Sigmoid colon (tissue), 7 donors: ENCODE results near the gene ALKBH6. TPM values are rescaled to one million over a fixed set of nuclear protein-coding genes. Genes with fewer than 3 reads are reported as not detected.
A peak's percentile ranks its signal among the peaks of the same experiment; 100 is the strongest.

Experiments
- DNase-seq: peaks from one replicate; pipeline ENCODE4 v3.0.0-alpha.2; 2019
- H3K27ac ChIP-seq, 4 donors: fragments of 200-600 bp; sonication (generic); one replicate each; pipeline ENCODE4 v1.5.1; 2016 to 2019; ENCODE audit warnings: mild to moderate bottlenecking in 1 of 4
- H3K27me3 ChIP-seq, 3 donors: fragments of 200-600 bp; sonication (generic); one replicate each; pipeline ENCODE4 v1.5.1; 2019; ENCODE audit warnings: mild to moderate bottlenecking in 1 of 3
- H3K36me3 ChIP-seq, 4 donors: fragments of 200-600 bp; sonication (generic); one replicate each; pipeline ENCODE4 v1.5.1; 2016 to 2019
- H3K4me1 ChIP-seq, 4 donors: fragments of 200-600 bp; sonication (generic); one replicate each; pipeline ENCODE4 v1.5.1; 2017 to 2019
- H3K4me3 ChIP-seq, 4 donors: fragments of 200-600 bp; sonication (generic); one replicate each; pipeline ENCODE4 v1.5.1; 2017 to 2019; ENCODE audit warnings: mild to moderate bottlenecking in 2 of 4, moderate library complexity in 1 of 4
- H3K9me3 ChIP-seq, 4 donors: fragments of 200-600 bp in 3 of 4; sonication (generic) in 3 of 4; one replicate each; pipeline versions ENCODE4 v1.5.1 to v1.6.1; 2013 to 2019
- CTCF ChIP-seq, 4 experiments: fragments of 450-650 bp in 3 of 4; fragments of 200-600 bp in 1 of 4; IDR thresholded peaks; one replicate each; pipeline ENCODE4 v1.5.1; 2016 to 2019; ENCODE audit warnings: antibody characterized with exemption in 4 of 4, mild to moderate bottlenecking in 3 of 4, moderate library complexity in 2 of 4
- EP300 ChIP-seq, 4 donors: sonication (generic); formaldehyde crosslinking; IDR thresholded peaks; one replicate each; pipeline ENCODE4 v1.6.1; 2017; ENCODE audit warnings: antibody characterized with exemption in 4 of 4
- POLR2A ChIP-seq, 2 donors: fragments of 450-650 bp; IDR thresholded peaks; one replicate each; pipeline ENCODE4 v1.6.1; 2016; ENCODE audit warnings: antibody characterized with exemption in 2 of 2, mild to moderate bottlenecking in 2 of 2, moderate library complexity in 2 of 2
- POLR2AphosphoS5 ChIP-seq, 4 donors: sonication (generic); formaldehyde crosslinking; IDR thresholded peaks; one replicate each; pipeline ENCODE4 v1.6.1; 2017; ENCODE audit warnings: antibody characterized with exemption in 4 of 4
- WGBS, 2 donors: extraction: QIAGEN DNeasy Blood & Tissue Kit; methylation state at CpG; one replicate each; pipeline ENCODE4 v1.1.7; 2013; 5-methylcytosine and 5-hydroxymethylcytosine counted together
- intact Hi-C: fragments of 100-400 bp; cut with DNase I; formaldehyde crosslinking; loops from one replicate; pipeline ENCODE4 v1.15.1; 2023
- polyA plus RNA-seq, 3 donors: library from polyadenylated mRNA; stranded (reverse); fragments of 200-250 nt; gene quantifications; one replicate each; pipeline ENCODE4 v1.2.3, GENCODE V29; 2013
- total RNA-seq, 4 donors: library from RNA; depleted of rRNA; stranded (reverse); fragments of >200 nt; gene quantifications; one replicate each; pipeline ENCODE4 v1.1.0, GENCODE V29; 2016
- donor health status: healthy with polysubstance abuse.
- donor health status: Bipolar disorder and iron deficiency.
- donor health status: healthy.

ALKBH6 gene
- total and polyA plus RNA-seq, 7 donors: 12.0 to 31.7 (median 24.4) TPM

GRCh38 chr19:35993923-35994598 lies 20.0 kb downstream of the ALKBH6 start:
- H3K27me3 ChIP-seq: peaks cover 0 to 7% (median 0%) of the 10 kb centered on the region in 3 donors
- H3K4me3 ChIP-seq: peak overlapping the region; percentile 71 to 98 (median 89)
- H3K9me3 ChIP-seq: no peaks in the 10 kb centered on the region
- 45 to 46% methylated on average over 49 of the region's 49 CpGs for WGBS, 2 donors
- DNase-seq: peak; percentile 74
- intact Hi-C loops: loop anchor here (2.0 kb wide), 2 partner anchors 21 to 121 kb away; partner anchors contain the start of genes ALKBH6, POLR2I and TBCB
- peaks cover 0 to 12% (median 0%) of the 10 kb centered on the region in 4 donors for H3K36me3 ChIP-seq
- TF ChIP-seq POLR2AphosphoS5 (IDR thresholded peaks at IDR 0.05) (no peak), CTCF (IDR thresholded peaks at IDR 0.05) (peak in 2 of 4 experiments; percentile 12 to 13)
- peaks cover 0 to 36% (median 32%) of the 10 kb centered on the region in 4 donors for H3K4me1 ChIP-seq
- H3K27ac ChIP-seq: peak overlapping the region; percentile 88 to 94 (median 91)

GRCh38 chr19:35992907-35993765 lies 20.9 kb downstream of the ALKBH6 start:
- H3K27ac ChIP-seq: no peak overlapping the region
- peaks cover 0 to 8% (median 0%) of the 10 kb centered on the region in 4 donors for H3K36me3 ChIP-seq
- no peak for DNase-seq
- no peak for TF ChIP-seq POLR2AphosphoS5 (IDR thresholded peaks at IDR 0.05)
- TF ChIP-seq POLR2A (IDR thresholded peaks at IDR 0.05): no peak
- no peak for TF ChIP-seq EP300 (IDR thresholded peaks at IDR 0.05)
- no peak for TF ChIP-seq CTCF (IDR thresholded peaks at IDR 0.05)
- peaks cover 0 to 30% (median 27%) of the 10 kb centered on the region in 4 donors for H3K4me1 ChIP-seq
- WGBS, 2 donors: 86 to 92% methylated on average over 8 of the region's 8 CpGs
- H3K27me3 ChIP-seq: peaks cover 0 to 16% (median 0%) of the 10 kb centered on the region in 3 donors
- H3K4me3 ChIP-seq: no peak overlapping the region
- no peaks in the 10 kb centered on the region for H3K9me3 ChIP-seq
- intact Hi-C loops: no loop called here

- no peaks in the 10 kb centered on the region for H3K9me3 ChIP-seq
- no peaks in the 10 kb centered on the region for H3K36me3 ChIP-seq
- no peak overlapping the region for H3K27ac ChIP-seq
- DNase-seq: no peak
- no peak overlapping the region for H3K4me3 ChIP-seq
- intact Hi-C loops: no loop called here
- 84 to 88% methylated on average over 7 of the region's 7 CpGs for WGBS, 2 donors
- H3K27me3 ChIP-seq: peaks cover 4 to 28% (median 10%) of the 10 kb centered on the region in 3 donors
- H3K4me1 ChIP-seq: peaks cover 0 to 34% (median 28%) of the 10 kb centered on the region in 4 donors
- TF ChIP-seq CTCF (IDR thresholded peaks at IDR 0.05): no peak
- TF ChIP-seq EP300 (IDR thresholded peaks at IDR 0.05): no peak
- no peak for TF ChIP-seq POLR2AphosphoS5 (IDR thresholded peaks at IDR 0.05)
- TF ChIP-seq POLR2A (IDR thresholded peaks at IDR 0.05): no peak
Measured at GRCh38 chr19:35991731-35992450, 22.1 kb downstream of the ALKBH6 start.

GRCh38 chr19:35990771-35991730 lies 23.0 kb downstream of the ALKBH6 start:
- intact Hi-C loops: no loop called here
- no peaks in the 10 kb centered on the region for H3K9me3 ChIP-seq
- no peak overlapping the region for H3K4me3 ChIP-seq
- DNase-seq: no peak
- no peaks in the 10 kb centered on the region for H3K36me3 ChIP-seq
- TF ChIP-seq POLR2AphosphoS5 (IDR thresholded peaks at IDR 0.05): no peak
- H3K27ac ChIP-seq: no peak overlapping the region
- WGBS, 2 donors: 75 to 84% methylated on average over 10 of the region's 10 CpGs
- H3K27me3 ChIP-seq: peaks cover 10 to 37% (median 17%) of the 10 kb centered on the region in 3 donors
- peaks cover 0 to 29% (median 22%) of the 10 kb centered on the region in 4 donors for H3K4me1 ChIP-seq
